ENCODE results near the gene FBXO8. TPM values are rescaled to one million over a fixed set of nuclear protein-coding genes. Genes with fewer than 3 reads are reported as not detected.

The FBXO8 gene
- total RNA-seq, 1 donor from 2014 or later, result 17.7 TPM

DNA sequence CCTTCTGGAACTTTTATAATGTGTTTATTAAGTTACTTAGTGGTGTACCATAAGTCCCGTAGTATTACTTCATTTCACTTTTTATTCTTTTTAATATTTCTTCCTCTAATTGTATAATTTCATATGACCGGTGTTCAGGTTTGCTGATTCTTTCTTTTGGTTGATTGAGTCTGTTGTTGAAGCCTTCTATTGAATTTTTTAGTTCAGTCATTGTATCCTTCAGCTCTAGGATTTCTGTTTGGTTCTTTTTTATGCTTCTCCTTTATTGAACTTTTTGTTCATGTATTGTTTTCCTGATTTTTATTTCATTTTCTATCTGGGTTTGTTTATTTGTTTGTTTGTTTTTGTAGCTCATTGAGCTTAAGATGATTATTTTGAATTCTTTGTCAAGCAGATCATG, 9.0 kb upstream of the FBXO8 start:
- Mint-ChIP-seq H3K27me3 (no peaks in the 10 kb centered on the region), H3K36me3 (peaks cover 31% of the 10 kb centered on the region), H3K27ac (no peak overlapping the region), H3K9me3 (peaks cover 6% of the 10 kb centered on the region), H3K4me1 (ENCODE audit: unreplicated experiment) (no peaks in the 10 kb centered on the region), H3K4me3 (no peak overlapping the region)
- TF ChIP-seq, protein P1, sequence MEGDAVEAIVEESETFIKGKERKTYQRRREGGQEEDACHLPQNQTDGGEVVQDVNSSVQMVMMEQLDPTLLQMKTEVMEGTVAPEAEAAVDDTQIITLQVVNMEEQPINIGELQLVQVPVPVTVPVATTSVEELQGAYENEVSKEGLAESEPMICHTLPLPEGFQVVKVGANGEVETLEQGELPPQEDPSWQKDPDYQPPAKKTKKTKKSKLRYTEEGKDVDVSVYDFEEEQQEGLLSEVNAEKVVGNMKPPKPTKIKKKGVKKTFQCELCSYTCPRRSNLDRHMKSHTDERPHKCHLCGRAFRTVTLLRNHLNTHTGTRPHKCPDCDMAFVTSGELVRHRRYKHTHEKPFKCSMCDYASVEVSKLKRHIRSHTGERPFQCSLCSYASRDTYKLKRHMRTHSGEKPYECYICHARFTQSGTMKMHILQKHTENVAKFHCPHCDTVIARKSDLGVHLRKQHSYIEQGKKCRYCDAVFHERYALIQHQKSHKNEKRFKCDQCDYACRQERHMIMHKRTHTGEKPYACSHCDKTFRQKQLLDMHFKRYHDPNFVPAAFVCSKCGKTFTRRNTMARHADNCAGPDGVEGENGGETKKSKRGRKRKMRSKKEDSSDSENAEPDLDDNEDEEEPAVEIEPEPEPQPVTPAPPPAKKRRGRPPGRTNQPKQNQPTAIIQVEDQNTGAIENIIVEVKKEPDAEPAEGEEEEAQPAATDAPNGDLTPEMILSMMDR (conservative IDR thresholded peaks at IDR 0.05), result no peak
- DNase-seq (ENCODE audit: extremely low spot score, unreplicated experiment), result no peak

DNA sequence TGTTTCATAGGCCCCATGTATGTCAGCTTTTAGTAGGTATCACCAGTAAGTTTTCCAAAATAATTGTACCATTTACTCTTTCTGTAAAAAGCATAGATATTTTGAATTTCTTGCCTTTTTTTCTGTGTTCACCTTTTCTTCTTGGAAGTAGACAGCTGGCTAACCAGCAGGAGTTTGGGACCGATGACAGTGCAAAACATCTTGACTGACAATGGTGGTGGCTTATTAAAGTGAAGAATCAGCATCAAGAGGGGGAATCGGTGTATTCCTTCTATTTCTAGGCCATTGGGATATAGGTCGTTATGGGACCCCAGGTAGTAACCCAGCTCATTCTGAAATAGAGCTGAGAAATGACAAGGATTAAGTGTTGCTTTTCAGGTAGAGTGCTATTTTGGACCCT, 3.4 kb upstream of the FBXO8 start:
- Mint-ChIP-seq H3K27me3 (no peaks in the 10 kb centered on the region), H3K4me1 (ENCODE audit: unreplicated experiment) (peaks cover 9% of the 10 kb centered on the region), H3K27ac (no peak overlapping the region), H3K4me3 (no peak overlapping the region), H3K36me3 (peaks cover 4% of the 10 kb centered on the region), H3K9me3 (no peaks in the 10 kb centered on the region)
- DNase-seq (ENCODE audit: extremely low spot score, unreplicated experiment), result no peak
- TF ChIP-seq, protein P1 (conservative IDR thresholded peaks at IDR 0.05), result no peak

DNA sequence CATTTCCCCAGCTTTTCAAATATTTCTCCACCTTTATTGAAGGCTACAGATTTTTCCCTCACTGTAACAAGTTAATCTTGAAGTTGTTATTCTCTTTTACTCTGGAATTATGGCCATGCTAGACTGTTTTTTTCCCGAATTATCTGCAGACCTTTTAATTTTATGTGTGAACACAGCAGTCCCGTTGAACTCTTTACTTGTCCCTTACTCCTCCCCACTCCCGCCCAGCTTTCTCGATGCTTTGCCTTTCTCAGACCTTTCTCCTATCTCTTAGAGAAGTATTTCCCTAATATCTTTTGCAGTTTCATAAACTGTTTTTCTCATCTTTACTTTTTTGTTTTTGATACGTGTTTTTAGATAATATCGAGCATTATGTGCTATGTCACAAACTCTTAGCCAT, 1.0 kb upstream of the FBXO8 start:
- H3K36me3 Mint-ChIP-seq, result peaks cover 11% of the 10 kb centered on the region
- H3K27ac Mint-ChIP-seq, result peak overlapping the region; percentile 100
- peaks cover 14% of the 10 kb centered on the region for H3K4me1 Mint-ChIP-seq (ENCODE audit: unreplicated experiment)
- no peaks in the 10 kb centered on the region for H3K9me3 Mint-ChIP-seq
- DNase-seq (ENCODE audit: extremely low spot score, unreplicated experiment), result no peak
- H3K4me3 Mint-ChIP-seq, result peak overlapping the region; percentile 100
- TF ChIP-seq, protein P1 (conservative IDR thresholded peaks at IDR 0.05), result no peak
- no peaks in the 10 kb centered on the region for H3K27me3 Mint-ChIP-seq

DNA sequence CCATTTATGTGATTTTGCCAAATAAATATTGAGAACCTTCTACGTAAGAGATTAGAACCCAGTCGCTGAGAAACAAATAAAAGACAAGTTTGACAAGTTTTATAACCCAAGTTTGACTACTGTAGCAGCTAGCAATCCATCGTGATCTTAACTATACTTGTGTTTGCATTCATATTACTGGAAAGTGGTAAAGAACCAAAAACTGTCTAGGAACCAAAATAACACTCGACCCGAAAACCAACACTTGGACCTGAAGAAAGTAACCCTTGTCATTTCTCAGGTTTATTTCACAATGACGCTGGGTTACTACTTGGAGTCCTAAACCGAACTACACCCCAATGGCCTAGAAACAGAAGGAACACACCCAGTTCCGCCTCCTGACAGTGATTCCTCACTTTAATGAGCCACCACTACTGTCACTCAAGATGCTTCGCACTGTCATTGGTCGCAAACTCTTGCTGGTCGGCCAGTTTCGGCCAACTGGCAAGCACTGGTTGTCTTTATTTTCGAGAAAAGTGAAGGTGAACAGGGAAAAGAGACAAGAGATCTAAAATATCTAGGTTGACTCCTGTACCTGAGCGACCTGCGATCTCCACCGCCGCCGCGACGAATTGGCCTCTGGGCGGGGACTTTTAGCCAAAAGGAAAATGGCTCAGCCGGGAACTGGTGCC, 496 bp downstream of the FBXO8 start:
- no peak for DNase-seq (ENCODE audit: extremely low spot score, unreplicated experiment)
- Mint-ChIP-seq H3K36me3 (peaks cover 17% of the 10 kb centered on the region), H3K9me3 (no peaks in the 10 kb centered on the region), H3K4me1 (ENCODE audit: unreplicated experiment) (peaks cover 14% of the 10 kb centered on the region), H3K27me3 (no peaks in the 10 kb centered on the region), H3K27ac (peak overlapping the region; percentile 100), H3K4me3 (peak overlapping the region; percentile 100)
- TF ChIP-seq, protein P1 (conservative IDR thresholded peaks at IDR 0.05), result peak; percentile 33

DNA sequence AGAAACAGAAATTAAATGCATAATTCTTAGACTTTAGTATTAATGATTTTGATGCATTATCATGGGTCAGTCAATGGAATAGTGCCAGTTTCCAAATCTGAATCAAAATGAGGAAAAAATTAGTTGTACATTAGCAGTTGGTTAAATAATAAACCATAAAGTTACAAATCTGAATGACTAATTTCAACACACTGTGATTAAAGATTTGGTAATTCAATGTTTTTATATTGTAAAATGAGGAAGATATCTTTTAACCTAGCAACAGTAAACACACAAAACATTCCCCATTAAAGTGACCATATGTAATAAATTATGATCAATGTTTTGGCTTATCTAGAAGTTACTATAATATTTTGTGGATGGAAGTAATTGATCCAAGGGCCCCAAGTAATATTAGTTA, 1.6 kb downstream of the FBXO8 start:
- no peaks in the 10 kb centered on the region for H3K27me3 Mint-ChIP-seq
- no peak for DNase-seq (ENCODE audit: extremely low spot score, unreplicated experiment)
- H3K36me3 Mint-ChIP-seq, result peaks cover 17% of the 10 kb centered on the region

More for the DNA sequence above, 1.6 kb downstream of the FBXO8 start:
- Mint-ChIP-seq H3K4me3 (peak overlapping the region; percentile 100), H3K27ac (peak overlapping the region; percentile 100), H3K9me3 (no peaks in the 10 kb centered on the region), H3K4me1 (ENCODE audit: unreplicated experiment) (peaks cover 14% of the 10 kb centered on the region)
- TF ChIP-seq, protein P1 (conservative IDR thresholded peaks at IDR 0.05), result no peak

Data from type B pancreatic cell (in vitro differentiated cells).